22Rv1 (cell line): ENCODE measurements around the gene HEATR5B.
"Not testable (repeated sequence)": the region's sequence is repeated elsewhere in the genome, so short reads cannot be mapped to it uniquely, and the experiment has no call there.

Experiments used
- H3K27ac ChIP-seq: fragments of 450-650 bp; 2 replicates; pipeline ENCODE4 v1.5.1; 2017
- ZFX ChIP-seq: fragments of 450-650 bp; IDR thresholded peaks from 2 replicates; pipeline ENCODE4 v1.6.1; 2017; ENCODE audit warnings: antibody characterized with exemption, borderline replicate concordance
- TF ChIP-seq, protein P1 (sequence below): fragments of 450-650 bp; IDR thresholded peaks from 2 replicates; pipeline ENCODE4 v1.5.1; 2017; ENCODE audit warnings: mild to moderate bottlenecking

The HEATR5B gene

DNA sequence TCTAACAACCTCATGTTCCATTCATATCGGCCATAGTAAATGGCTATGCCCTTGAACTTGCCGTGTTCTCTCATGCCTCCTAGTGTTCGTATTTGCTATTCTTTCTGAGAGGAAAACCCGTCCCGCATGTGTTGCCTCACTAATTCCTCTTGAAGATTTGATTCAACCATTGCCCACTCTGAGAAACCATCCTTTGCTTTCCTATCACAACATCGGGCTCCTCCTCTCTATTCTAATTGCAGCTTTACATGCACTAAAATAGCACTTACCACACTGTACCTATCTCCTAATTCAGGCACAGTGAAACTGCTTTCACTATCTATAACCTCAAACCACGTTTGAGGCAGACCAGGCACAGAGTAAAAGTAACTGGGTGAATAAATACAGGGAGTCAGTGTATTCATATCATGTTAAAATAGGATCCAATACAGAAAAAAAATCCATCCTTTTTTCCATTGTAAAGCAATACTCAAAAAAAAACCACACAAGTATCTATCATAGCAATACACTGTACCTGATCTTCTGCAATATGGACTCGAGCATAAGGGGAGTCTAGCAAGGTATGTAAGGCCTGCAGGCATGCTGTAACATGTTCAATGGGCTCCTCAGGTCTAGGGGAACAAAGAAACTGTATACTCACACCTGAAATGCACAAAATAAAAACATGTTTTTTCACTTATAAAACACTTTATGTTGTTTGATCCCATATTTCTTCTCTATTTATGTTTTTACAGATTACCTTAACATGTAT is 78.9 kb downstream of the HEATR5B start:
- no peak overlapping the region for H3K27ac ChIP-seq
- no peak for TF ChIP-seq ZFX
- TF ChIP-seq, protein P1, sequence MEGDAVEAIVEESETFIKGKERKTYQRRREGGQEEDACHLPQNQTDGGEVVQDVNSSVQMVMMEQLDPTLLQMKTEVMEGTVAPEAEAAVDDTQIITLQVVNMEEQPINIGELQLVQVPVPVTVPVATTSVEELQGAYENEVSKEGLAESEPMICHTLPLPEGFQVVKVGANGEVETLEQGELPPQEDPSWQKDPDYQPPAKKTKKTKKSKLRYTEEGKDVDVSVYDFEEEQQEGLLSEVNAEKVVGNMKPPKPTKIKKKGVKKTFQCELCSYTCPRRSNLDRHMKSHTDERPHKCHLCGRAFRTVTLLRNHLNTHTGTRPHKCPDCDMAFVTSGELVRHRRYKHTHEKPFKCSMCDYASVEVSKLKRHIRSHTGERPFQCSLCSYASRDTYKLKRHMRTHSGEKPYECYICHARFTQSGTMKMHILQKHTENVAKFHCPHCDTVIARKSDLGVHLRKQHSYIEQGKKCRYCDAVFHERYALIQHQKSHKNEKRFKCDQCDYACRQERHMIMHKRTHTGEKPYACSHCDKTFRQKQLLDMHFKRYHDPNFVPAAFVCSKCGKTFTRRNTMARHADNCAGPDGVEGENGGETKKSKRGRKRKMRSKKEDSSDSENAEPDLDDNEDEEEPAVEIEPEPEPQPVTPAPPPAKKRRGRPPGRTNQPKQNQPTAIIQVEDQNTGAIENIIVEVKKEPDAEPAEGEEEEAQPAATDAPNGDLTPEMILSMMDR, result peak; percentile 78

DNA sequence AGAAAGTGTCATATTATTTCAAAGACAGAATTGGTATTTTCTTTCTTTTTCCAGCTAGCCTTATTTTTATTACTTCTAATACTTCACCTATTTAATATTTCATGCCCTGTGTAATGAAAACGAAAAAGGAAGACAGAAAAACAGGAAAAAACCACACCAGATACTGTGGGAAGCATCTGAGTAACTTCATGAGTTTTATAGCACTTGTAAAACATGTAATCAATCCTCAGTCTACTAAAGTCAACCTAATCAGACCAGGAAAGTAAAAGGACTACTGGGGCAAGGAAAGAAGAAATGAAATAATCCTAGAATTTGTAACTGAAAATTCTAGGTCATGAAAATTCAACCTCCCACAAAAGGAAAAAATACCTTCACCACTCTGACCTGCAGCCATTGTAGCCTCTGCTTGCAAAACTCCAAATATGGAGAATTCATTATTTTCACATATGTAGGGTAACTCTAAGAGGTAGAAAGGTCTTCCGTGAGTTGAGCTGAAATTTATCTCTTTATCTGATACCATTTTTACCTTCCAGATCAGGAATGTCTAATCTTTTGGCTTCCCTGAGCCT is 83.1 kb downstream of the HEATR5B start:
- no peak overlapping the region for H3K27ac ChIP-seq
- TF ChIP-seq, protein P1, result no peak
- no peak for TF ChIP-seq ZFX

DNA sequence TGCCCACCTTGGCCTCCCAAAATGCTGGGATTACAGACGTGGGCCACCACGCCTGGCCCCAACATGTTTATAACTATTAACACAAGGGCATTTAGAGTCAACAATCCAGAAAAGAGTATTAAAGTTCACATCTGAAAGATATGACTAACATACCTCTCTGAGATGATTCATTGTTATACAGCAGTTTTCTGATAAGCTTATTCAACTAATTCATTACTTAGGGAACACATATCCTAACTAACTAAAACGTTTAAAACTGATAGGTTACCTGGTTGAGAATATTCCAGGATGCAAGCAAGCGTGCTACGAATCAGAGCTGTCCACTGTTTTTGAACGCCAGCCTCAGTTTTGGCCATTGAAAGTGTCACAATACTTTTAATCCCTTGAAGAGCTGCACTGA is 83.9 kb downstream of the HEATR5B start:
- TF ChIP-seq ZFX, result no peak
- TF ChIP-seq, protein P1, result no peak
- H3K27ac ChIP-seq, result no peak overlapping the region

DNA sequence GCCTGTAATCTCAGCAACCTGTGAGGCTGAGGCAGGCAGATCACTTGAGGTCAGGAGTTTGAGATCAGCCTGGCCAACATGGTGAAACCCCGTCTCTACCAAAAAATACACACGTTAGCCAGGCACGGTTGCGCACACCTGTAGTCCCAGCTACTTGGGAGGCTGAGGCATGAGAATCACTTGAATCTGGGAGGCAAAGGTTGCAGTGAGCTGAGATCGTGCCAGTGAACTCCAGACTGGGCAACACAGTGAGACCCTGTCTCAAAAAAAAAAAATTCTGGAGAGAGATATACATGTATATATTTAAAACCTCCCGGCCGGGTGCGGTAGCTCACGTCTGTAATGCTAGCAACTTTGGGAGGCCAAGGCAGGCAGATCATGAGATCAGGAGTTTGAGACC is 84.8 kb downstream of the HEATR5B start:
- H3K27ac ChIP-seq, result not testable (repeated sequence)

DNA sequence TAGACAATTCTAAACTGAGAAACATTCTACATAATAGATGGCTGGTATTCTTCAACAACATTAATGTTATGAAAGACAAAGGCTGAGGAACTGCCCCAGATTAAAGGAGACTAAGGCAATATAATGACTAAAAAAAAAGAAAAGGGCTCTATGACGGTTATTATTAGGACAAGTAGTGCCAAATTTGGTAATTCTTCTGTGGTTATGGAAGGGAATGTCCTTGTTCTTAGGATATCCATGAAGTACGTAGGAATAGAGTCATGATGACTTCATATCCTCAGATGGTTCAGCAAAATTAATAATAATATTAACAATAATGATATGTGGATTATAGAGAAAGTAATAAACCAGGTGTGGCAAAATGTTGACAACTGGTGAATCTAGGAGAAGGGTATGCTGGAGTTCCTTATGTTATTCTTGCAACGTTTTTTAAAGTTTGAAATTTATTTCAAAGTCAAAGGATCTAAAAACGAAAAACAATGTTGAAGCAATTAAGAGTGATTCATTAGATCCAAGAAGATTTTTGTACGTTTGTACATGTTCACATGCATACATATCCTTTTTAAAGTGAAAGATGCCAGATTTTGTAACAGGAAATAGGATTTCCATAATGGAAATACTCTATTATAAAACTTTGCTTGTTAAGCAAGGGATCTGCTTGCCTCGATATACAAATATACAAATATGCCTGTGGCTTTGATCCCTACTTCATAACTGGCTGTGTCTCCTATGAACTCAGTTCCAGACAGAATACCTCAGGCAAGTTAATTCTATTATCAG is 90.1 kb downstream of the HEATR5B start:
- H3K27ac ChIP-seq, result no peak overlapping the region
- TF ChIP-seq, protein P1, result no peak
- TF ChIP-seq ZFX, result no peak

DNA sequence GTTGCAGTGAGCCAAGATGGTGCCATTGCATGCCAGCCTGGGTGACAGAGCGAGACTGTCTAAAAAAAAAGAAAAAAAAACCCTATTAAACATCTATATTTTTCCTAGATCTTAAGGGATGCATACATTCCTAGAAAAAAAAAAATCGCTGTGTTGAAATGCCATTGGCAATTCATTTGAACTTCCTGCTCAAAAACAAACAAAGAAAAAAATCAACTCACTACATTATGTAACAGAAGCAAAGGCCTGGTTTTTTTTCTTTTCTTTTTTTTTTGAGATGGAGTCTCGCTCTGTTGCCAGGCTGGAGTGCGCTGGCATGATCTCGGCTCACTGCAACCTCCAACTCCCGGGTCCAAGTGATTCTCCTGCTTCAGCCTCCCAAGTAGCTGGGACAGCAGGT is 96.2 kb downstream of the HEATR5B start:
- no peak for TF ChIP-seq ZFX
- TF ChIP-seq, protein P1, result no peak
- H3K27ac ChIP-seq, result no peak overlapping the region

DNA sequence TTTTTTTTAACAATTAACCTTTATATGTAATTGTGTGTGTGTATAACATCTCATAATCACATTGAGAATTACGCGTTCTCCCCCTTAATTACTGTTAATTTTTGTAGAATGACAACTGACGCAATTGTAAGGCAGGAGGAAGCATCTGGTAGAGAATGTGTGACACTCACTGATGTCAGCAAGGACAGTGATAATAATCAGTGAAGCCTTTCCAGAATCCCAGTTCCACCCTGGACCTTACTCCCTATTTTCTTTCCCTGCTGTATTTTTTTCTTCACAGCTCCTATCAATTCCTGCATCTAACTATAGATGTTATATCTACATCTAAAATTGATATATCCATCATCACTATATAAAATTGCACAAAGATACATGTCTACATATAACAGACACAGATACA is 101.7 kb downstream of the HEATR5B start:
- H3K27ac ChIP-seq, result no peak overlapping the region
- TF ChIP-seq, protein P1, result no peak
- no peak for TF ChIP-seq ZFX
